Transverse colon (tissue), 4 donors: ENCODE data around the gene PPP1CC.

Source experiments
- CTCF ChIP-seq, 5 experiments: fragments of 200-600 bp in 3 of 5; fragments of 450-650 bp in 2 of 5; sonication (generic) in 3 of 5; IDR thresholded peaks; 1 replicate in 2 of 5; 2 replicates in 3 of 5; pipeline ENCODE4 v1.5.1; 2016 to 2017; ENCODE audit warnings: antibody characterized with exemption in 5 of 5, inconsistent platforms in 3 of 5, mild to moderate bottlenecking in 2 of 5, moderate library complexity in 1 of 5
- POLR2A ChIP-seq: fragments of 450-650 bp; IDR thresholded peaks from one replicate; pipeline ENCODE4 v1.6.1; 2016; ENCODE audit warnings: antibody characterized with exemption, mild to moderate bottlenecking, moderate library complexity
- POLR2AphosphoS5 ChIP-seq, 3 donors: sonication (generic); formaldehyde crosslinking; IDR thresholded peaks; one replicate each; pipeline ENCODE4 v1.6.1; 2016; ENCODE audit warnings: antibody characterized with exemption in 3 of 3

DNA sequence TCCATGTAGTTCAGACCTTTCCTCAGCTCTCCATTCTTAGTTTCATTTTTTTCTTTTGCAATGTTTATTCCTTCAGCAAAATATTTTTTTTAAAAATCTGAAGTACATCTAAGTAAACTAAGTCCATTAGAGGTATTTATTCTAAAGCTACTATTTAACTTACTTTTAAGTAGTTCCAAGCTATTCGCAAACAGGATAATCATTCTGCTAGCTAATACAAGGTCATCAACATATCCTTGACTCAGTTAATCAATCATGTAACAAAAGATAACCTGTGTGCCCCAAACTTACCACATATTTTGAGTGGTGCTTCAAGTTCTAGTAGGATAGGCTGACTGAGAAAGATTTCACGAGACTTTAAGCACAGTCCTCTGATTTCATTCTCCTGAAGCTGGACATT, 11.2 kb downstream of the PPP1CC start:
- TF ChIP-seq CTCF (IDR thresholded peaks at IDR 0.05) (no peak), POLR2A (no peak), POLR2AphosphoS5 (IDR thresholded peaks at IDR 0.05) (no peak)
